ENCODE results near the gene MCC.

The MCC gene

GRCh38 chr5:113140837-113141671 is 347.2 kb downstream of the MCC start:
- TF ChIP-seq, protein P1, sequence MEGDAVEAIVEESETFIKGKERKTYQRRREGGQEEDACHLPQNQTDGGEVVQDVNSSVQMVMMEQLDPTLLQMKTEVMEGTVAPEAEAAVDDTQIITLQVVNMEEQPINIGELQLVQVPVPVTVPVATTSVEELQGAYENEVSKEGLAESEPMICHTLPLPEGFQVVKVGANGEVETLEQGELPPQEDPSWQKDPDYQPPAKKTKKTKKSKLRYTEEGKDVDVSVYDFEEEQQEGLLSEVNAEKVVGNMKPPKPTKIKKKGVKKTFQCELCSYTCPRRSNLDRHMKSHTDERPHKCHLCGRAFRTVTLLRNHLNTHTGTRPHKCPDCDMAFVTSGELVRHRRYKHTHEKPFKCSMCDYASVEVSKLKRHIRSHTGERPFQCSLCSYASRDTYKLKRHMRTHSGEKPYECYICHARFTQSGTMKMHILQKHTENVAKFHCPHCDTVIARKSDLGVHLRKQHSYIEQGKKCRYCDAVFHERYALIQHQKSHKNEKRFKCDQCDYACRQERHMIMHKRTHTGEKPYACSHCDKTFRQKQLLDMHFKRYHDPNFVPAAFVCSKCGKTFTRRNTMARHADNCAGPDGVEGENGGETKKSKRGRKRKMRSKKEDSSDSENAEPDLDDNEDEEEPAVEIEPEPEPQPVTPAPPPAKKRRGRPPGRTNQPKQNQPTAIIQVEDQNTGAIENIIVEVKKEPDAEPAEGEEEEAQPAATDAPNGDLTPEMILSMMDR (IDR thresholded peaks at IDR 0.05; ENCODE audit: low read depth, low read length): no peak
- DNase-seq (ENCODE audit: low read depth in 2 of 2): peak; percentile 78 to 90
- H3K4me3 ChIP-seq (replicated peaks in 1 of 2; ENCODE audit: low read depth in 2 of 2, low read length in 2 of 2): no peak overlapping the region

DNA sequence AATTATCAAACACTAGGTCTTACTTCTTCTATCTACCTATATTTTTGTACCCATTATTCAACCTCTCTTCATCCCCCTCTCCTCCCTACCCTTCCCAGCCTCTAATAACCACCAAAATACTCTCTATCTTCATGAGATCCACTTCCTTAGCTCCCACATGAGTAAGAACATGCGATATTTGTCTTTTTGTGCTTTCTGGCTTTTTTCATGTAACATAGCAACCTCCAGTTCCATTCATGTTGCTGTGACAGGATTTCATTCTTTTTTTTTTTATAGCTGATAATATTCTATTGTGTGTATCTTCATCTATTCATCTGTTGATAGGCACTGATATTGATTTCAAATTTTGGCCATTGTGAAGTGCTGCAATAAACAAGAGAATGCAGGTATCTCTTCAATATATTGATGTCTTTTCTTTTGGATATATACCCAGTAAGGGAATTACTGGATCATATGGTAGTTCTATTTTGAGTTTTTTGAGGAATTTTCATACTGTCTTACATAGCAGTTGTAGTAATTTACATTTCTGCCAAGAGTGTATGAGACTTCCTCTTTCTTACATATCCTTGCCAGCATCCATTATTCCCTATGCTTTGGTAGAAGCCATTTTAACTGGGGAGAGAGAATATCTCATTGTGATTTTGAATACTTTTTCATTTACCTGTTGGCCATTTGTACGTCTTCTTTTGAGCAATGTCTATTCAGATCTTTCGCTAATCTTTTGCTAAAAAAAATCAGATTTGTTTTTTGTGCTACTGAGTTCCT is 354.9 kb downstream of the MCC start:
- no peak overlapping the region for H3K4me3 ChIP-seq (replicated peaks in 1 of 2; ENCODE audit: low read depth in 2 of 2, low read length in 2 of 2)
- TF ChIP-seq, protein P1 (IDR thresholded peaks at IDR 0.05; ENCODE audit: low read depth, low read length): no peak
- no peak for DNase-seq (ENCODE audit: low read depth in 2 of 2)

- no peak for DNase-seq (ENCODE audit: low read depth in 2 of 2)
- TF ChIP-seq, protein P1 (IDR thresholded peaks at IDR 0.05; ENCODE audit: low read depth, low read length): no peak
- H3K4me3 ChIP-seq (replicated peaks in 1 of 2; ENCODE audit: low read depth in 2 of 2, low read length in 2 of 2): no peak overlapping the region
Observed at GRCh38 chr5:113132564-113132963, 355.7 kb downstream of the MCC start.

DNA sequence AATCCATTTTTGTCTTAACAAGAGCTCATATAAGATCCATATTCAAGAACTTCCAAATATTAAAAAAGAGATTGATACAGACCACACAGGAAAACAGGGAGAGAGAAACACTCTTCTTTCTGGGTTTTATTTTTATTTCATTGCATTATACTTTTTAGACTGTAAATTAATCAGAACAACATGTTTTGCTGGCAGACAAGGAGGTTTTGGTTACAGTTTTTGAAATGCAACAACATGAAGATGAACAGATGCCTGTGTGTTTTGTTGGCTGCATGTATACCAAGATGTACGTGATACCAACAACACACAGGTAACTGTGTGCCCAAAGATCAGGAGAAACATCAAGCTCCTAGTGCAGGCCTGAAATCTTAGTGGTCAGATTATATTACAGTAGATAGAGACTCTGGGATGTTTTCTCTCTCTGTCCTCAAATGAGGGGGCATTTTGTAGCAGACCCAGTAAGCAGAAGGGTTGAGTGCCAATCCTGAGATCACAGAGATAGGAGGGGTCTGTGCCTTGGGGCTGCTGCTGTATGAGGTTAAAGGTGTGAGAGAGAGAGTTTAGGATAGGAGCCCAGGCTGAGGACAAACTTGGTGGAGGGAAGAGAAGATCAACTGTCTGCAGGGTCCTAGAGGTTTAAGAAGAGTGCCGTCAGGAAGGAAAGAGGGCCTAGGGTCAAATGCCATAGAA is 359.5 kb downstream of the MCC start:
- TF ChIP-seq, protein P1 (IDR thresholded peaks at IDR 0.05; ENCODE audit: low read depth, low read length): no peak
- no peak overlapping the region for H3K4me3 ChIP-seq (replicated peaks in 1 of 2; ENCODE audit: low read depth in 2 of 2, low read length in 2 of 2)
- DNase-seq (ENCODE audit: low read depth in 2 of 2): no peak

DNA sequence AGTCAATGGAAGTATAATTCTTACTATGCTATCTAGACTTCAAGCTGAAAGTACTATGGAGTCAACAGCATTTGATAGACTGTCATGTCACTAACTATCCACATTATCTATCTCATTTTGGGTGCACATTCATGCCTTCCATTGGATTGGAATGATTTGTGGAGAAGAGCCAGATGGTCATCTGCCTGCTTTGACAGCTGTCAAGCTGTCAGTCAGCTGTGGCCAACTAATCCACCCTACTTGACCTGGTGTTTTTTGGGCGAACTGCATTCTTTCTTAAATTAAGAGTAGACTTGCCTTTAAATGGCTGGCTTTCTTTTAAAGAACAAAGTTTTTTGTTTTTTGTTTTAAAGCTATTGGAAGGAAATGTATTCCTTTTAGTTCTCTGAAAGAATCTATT is 360.2 kb downstream of the MCC start:
- TF ChIP-seq, protein P1 (IDR thresholded peaks at IDR 0.05; ENCODE audit: low read depth, low read length): no peak
- DNase-seq (ENCODE audit: low read depth in 2 of 2): no peak
- H3K4me3 ChIP-seq (replicated peaks in 1 of 2; ENCODE audit: low read depth in 2 of 2, low read length in 2 of 2): no peak overlapping the region

- DNase-seq (ENCODE audit: low read depth in 2 of 2): no peak
- H3K4me3 ChIP-seq (replicated peaks in 1 of 2; ENCODE audit: low read depth in 2 of 2, low read length in 2 of 2): no peak overlapping the region
- TF ChIP-seq, protein P1 (IDR thresholded peaks at IDR 0.05; ENCODE audit: low read depth, low read length): no peak
Observed at GRCh38 chr5:113127021-113127420, 361.2 kb downstream of the MCC start.

Measured in cardiac fibroblast (primary cell).